Measurements from ENCODE around the gene TMCO5A. TPM values are rescaled to one million over a fixed set of nuclear protein-coding genes. Genes with fewer than 3 reads are reported as not detected.

The TMCO5A gene
- total RNA-seq, 1 experiment from 2014 or later: not detected

DNA sequence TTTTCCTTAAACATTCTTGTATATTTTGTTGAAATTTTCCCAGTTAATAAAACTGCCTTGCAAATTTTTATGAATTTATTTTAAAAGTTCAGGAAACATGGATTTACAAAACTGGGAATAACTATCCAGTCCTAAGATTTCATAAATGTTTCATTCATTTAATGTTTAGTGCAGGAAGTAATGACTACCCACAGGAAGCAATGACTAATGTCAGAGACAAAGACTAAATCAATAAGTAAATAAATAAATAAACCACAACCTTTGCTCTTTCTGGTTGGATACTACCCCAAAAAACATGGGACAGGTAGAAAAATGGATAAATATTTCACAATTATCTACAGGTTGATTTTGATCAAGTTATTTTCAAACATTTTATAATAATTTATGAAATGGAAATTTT is 48.8 kb upstream of the TMCO5A start:
- Histone ChIP-seq H3K56ac (ENCODE audit: insufficient read length, low read depth, low read length) (no peak overlapping the region), H3K4ac (ENCODE audit: low read depth, low read length) (no peak overlapping the region), H3K79me2 (ENCODE audit: insufficient read depth, low read length) (no peaks in the 10 kb centered on the region), H3K27me3 (ENCODE audit: insufficient read depth, low read length) (no peaks in the 10 kb centered on the region), H3T11ph (ENCODE audit: low read length) (no peak overlapping the region), H4K5ac (ENCODE audit: insufficient read length, low read depth, low read length) (no peak overlapping the region), H3K14ac (ENCODE audit: insufficient read depth, low read length) (no peak overlapping the region), H2BK15ac (ENCODE audit: low read depth, low read length) (no peak overlapping the region), H3K9me3 (ENCODE audit: control insufficient read depth, low read depth, low read length) (no peaks in the 10 kb centered on the region), H3K23ac (ENCODE audit: insufficient read length, low read depth, low read length) (no peak overlapping the region), H4K8ac (replicated peaks; ENCODE audit: insufficient read length, low read depth, low read length) (no peak overlapping the region), H3K23me2 (ENCODE audit: insufficient read length, low read depth, low read length, poor library complexity, severe bottlenecking) (no peaks in the 10 kb centered on the region), H3K18ac (ENCODE audit: insufficient read length, low read depth, low read length) (no peak overlapping the region), H2BK120ac (ENCODE audit: low read depth, low read length, poor library complexity, severe bottlenecking) (no peak overlapping the region), H3K27ac (ENCODE audit: insufficient read length, low read depth, low read length) (no peak overlapping the region), H3K79me1 (ENCODE audit: insufficient read depth, low read depth, low read length, poor library complexity, severe bottlenecking) (no peaks in the 10 kb centered on the region), H3K9ac (ENCODE audit: extremely low read depth, insufficient read length, low read length) (no peak overlapping the region), H2AFZ (ENCODE audit: low read length) (no peak overlapping the region), H2AK5ac (ENCODE audit: insufficient read length, low read length) (no peak overlapping the region), H2BK12ac (ENCODE audit: insufficient read length, low read depth, low read length) (no peak overlapping the region), H3K4me2 (ENCODE audit: insufficient read depth, insufficient read length, low read length) (no peak overlapping the region), H4K91ac (ENCODE audit: insufficient read length, low read depth, low read length) (no peak overlapping the region), H4K20me1 (ENCODE audit: control insufficient read depth, insufficient read depth, insufficient read length) (no peaks in the 10 kb centered on the region), H3K4me1 (ENCODE audit: insufficient read depth, low read length) (no peaks in the 10 kb centered on the region), H2BK20ac (ENCODE audit: low read depth, low read length, poor library complexity, severe bottlenecking) (no peak overlapping the region), H2BK5ac (ENCODE audit: insufficient read length, low read length) (no peak overlapping the region)
- Mint-ChIP-seq H3K36me3 (ENCODE audit: insufficient read depth in 1 of 3, low read depth in 3 of 3) (no peaks in the 10 kb centered on the region), H3K4me3 (no peak overlapping the region), H3K27ac (no peak overlapping the region), H3K9me3 (no peaks in the 10 kb centered on the region), H3K4me1 (no peaks in the 10 kb centered on the region), H3K27me3 (ENCODE audit: low read depth) (peaks cover 2% of the 10 kb centered on the region)
- DNase-seq: no peak
- TF ChIP-seq CTCF (conservative IDR thresholded peaks at IDR 0.05): no peak

All from H9 (cell line).